Endothelial cell (in vitro differentiated cells): ENCODE measurements around the gene NIN. TPM values are rescaled to one million over a fixed set of nuclear protein-coding genes. Genes with fewer than 3 reads are reported as not detected.
A peak's percentile ranks its signal among the peaks of the same experiment; 100 is the strongest.

ENCODE experiments used
- DNase-seq: peaks from one replicate; pipeline ENCODE4 v3.0.0; 2021; ENCODE audit warnings: low spot score
- H3K27ac Mint-ChIP-seq: one replicate; pipeline ENCODE4 v1.8.0; 2021; ENCODE audit warnings: mixed read lengths, inconsistent platforms; ENCODE audit not compliant: unreplicated experiment
- H3K27me3 Mint-ChIP-seq: one replicate; pipeline ENCODE4 v1.8.0; 2021; ENCODE audit warnings: mild to moderate bottlenecking, moderate library complexity, mixed read lengths, inconsistent platforms; ENCODE audit not compliant: unreplicated experiment
- H3K36me3 Mint-ChIP-seq: one replicate; pipeline ENCODE4 v1.8.0; 2021; ENCODE audit warnings: mild to moderate bottlenecking, low read depth, mixed read lengths, inconsistent platforms; ENCODE audit not compliant: unreplicated experiment
- H3K4me1 Mint-ChIP-seq: one replicate; pipeline ENCODE4 v1.8.0; 2021; ENCODE audit warnings: mild to moderate bottlenecking, mixed read lengths, inconsistent platforms; ENCODE audit not compliant: unreplicated experiment
- H3K4me3 Mint-ChIP-seq: one replicate; pipeline ENCODE4 v1.8.0; 2021; ENCODE audit warnings: mild to moderate bottlenecking, mixed read lengths, inconsistent platforms; ENCODE audit not compliant: unreplicated experiment
- H3K9me3 Mint-ChIP-seq: one replicate; pipeline ENCODE4 v1.8.0; 2021; ENCODE audit warnings: mixed read lengths, inconsistent platforms; ENCODE audit not compliant: unreplicated experiment
- CTCF ChIP-seq: fragments of 200-600 bp; sonication (generic); IDR thresholded peaks from one replicate; pipeline ENCODE4 v1.5.0; 2021; ENCODE audit warnings: antibody characterized with exemption; ENCODE audit not compliant: unreplicated experiment
- total RNA-seq: library from RNA; stranded (reverse); fragmentation: NEBNext Ultra II Directional; extraction: Animal tissue kit (Norgen Biotek cat#: 25700); gene quantifications from one replicate; pipeline ENCODE4 v1.2.1, GENCODE V29; 2021; ENCODE audit not compliant: unreplicated experiment

Gene NIN
- total RNA-seq, 1 donor from 2014 or later: 50.0 TPM

- H3K36me3 Mint-ChIP-seq: peaks cover 35% of the 10 kb centered on the region
- DNase-seq: no peak
- H3K4me1 Mint-ChIP-seq: no peaks in the 10 kb centered on the region
- H3K27me3 Mint-ChIP-seq: no peaks in the 10 kb centered on the region
- H3K9me3 Mint-ChIP-seq: no peaks in the 10 kb centered on the region
- no peak for TF ChIP-seq CTCF
- H3K27ac Mint-ChIP-seq: no peak overlapping the region
- peak overlapping the region; percentile 34 for H3K4me3 Mint-ChIP-seq
Observed at GRCh38 chr14:50759800-50760543, 71.0 kb downstream of the NIN start.

- no peaks in the 10 kb centered on the region for H3K27me3 Mint-ChIP-seq
- no peak for DNase-seq
- no peaks in the 10 kb centered on the region for H3K4me1 Mint-ChIP-seq
- peaks cover 31% of the 10 kb centered on the region for H3K36me3 Mint-ChIP-seq
- H3K4me3 Mint-ChIP-seq: no peak overlapping the region
- no peaks in the 10 kb centered on the region for H3K9me3 Mint-ChIP-seq
- no peak for TF ChIP-seq CTCF
- no peak overlapping the region for H3K27ac Mint-ChIP-seq
Observed at GRCh38 chr14:50758945-50759344, 72.0 kb downstream of the NIN start.

GRCh38 chr14:50758305-50758704, 72.7 kb downstream of the NIN start:
- Mint-ChIP-seq H3K4me3 (no peak overlapping the region), H3K27ac (no peak overlapping the region), H3K36me3 (peaks cover 30% of the 10 kb centered on the region), H3K4me1 (no peaks in the 10 kb centered on the region), H3K27me3 (no peaks in the 10 kb centered on the region), H3K9me3 (no peaks in the 10 kb centered on the region)
- TF ChIP-seq CTCF: no peak
- no peak for DNase-seq

DNA sequence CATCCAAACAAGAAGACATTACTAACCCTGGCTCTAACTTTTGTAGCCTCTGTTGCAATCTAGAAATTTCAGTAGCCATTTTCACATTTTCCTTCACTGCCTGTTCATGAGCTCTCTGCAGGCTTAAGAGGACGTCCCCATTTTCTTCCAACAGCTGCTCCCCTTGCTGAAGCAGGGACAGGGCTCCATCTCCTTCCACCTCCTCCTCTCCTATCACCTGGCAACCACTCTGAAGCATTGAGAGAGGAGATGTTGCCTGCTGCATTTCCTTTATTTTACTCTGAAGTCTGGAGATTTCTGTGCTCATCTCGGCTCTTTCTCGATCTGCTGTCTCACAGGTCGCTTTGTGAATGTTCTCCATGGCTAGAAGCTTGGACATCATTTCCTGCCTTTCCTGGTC, 73.3 kb downstream of the NIN start:
- Mint-ChIP-seq H3K27me3 (no peaks in the 10 kb centered on the region), H3K36me3 (peaks cover 28% of the 10 kb centered on the region), H3K27ac (no peak overlapping the region), H3K4me1 (no peaks in the 10 kb centered on the region), H3K9me3 (no peaks in the 10 kb centered on the region), H3K4me3 (no peak overlapping the region)
- DNase-seq: no peak
- no peak for TF ChIP-seq CTCF

- no peaks in the 10 kb centered on the region for H3K27me3 Mint-ChIP-seq
- no peaks in the 10 kb centered on the region for H3K9me3 Mint-ChIP-seq
- H3K4me3 Mint-ChIP-seq: no peak overlapping the region
- no peak overlapping the region for H3K27ac Mint-ChIP-seq
- DNase-seq: no peak
- peaks cover 14% of the 10 kb centered on the region for H3K36me3 Mint-ChIP-seq
- H3K4me1 Mint-ChIP-seq: no peaks in the 10 kb centered on the region
- TF ChIP-seq CTCF: no peak
Observed at GRCh38 chr14:50756300-50756699, 74.7 kb downstream of the NIN start.
